ENCODE measurements around the gene PSG3.
"Not testable (repeated sequence)": the region's sequence is repeated elsewhere in the genome, so short reads cannot be mapped to it uniquely, and the experiment has no call there.

Gene PSG3

DNA sequence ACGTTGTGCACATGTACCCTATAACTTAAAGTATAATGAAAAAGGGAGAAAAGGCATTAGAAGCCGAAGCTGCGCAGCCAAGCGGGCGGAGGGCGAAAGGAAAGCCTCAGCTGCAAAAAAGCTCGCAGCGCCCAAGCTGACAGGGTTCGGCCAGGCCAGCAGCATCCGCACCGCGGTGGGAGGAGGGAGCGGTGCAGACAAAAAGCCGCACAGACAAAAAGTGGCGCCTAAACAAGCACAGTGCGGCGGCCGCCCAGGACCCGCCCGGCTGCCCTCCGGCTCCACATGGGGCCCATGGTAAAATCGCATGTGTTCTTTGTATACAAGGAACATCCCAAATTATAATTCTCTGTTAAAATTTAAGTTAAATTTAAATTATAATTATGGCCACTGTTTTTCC, 42.4 kb downstream of the PSG3 start:
- no peak for DNase-seq (ENCODE audit: low read depth, low spot score)
- no peak overlapping the region for H3K27ac ChIP-seq

DNA sequence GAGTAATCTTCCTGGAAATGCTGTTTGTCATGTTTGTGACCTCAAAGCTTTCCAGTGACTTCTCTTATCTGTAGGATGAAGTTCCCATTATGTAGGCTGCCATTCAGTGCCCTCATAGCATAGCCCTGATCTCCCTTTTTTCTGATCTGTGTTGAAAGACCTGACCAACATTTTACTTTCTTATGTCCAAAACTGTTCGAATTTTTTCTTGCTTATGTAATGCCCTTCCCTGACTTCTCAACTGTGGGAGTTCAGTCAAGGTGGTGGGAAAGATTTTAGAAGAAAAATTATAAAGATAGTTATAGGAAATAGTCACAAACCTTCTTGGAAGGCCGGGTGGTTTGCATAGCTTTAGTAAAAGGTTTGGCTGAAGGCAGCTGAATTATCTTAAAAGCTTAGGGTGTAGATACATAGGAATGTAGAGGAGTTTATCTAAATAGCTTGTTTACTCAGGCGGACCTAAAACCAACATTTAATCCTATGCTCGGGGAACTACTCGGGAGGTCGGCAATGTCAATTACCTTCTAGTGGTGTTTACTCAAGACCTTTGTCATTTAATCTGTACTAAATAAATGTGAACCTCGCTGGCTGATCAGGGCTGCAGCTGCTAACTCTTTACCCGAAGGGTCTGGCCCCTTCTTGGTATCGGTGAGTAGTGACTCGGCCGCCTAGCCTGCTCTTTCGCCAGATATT, 44.3 kb downstream of the PSG3 start:
- DNase-seq (ENCODE audit: low read depth, low spot score): no peak
- no peak overlapping the region for H3K27ac ChIP-seq

DNA sequence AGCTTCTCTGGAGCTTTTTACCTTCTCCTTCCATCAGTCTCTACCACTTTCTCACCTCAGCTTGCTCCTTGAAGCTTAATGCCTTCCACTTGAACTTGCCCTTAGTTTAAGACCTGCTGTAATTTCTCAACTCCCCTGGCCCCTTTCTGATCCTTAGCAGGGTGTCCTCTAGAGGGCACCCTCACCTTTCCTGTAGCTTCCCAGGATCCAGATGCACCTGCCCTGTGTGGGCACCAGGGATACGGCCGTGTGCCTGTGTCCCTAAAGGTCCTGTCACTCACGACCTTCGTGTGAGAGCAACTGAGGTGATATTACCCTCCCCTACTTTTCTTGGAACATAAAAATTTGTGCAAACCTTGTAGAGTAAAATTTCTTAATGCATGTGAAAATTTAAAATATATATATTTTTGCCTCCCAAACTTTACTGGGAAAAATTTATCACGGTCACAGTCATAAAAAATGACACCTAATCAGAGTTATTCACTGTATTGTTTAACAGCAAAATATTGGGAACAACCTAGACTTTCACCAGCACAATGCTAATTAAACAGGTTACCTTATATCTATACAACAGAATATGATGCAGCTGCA, 46.4 kb downstream of the PSG3 start:
- peak; percentile 8 for DNase-seq (ENCODE audit: low read depth, low spot score)
- no peak overlapping the region for H3K27ac ChIP-seq

DNA sequence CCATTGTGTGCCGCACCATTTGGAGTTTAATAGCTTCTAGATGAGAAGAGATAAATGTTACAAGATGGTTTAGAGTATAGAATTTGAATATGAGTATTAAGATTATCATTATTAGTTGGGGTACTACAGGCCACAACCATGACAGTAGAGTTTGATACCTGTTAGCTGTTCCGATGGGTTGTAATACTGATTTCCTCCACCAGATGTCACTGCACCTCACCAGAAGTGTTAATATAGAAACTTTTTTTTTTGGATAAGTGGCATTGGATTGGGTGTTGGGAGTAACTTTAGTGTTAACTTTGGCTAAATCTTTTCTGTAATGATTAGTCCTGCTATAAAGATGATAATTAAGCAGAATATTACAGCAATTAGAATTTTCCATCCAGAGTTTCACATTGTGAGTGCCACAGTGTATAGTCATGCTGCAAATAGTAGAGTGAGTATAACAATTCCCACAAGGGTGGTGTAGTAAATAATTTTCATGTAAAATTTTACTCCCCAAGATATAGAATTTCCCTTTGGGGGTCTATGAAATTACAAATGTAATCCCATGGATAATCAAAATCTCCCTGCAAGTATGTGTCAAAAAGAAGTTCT, 56.3 kb downstream of the PSG3 start:
- no peak overlapping the region for H3K27ac ChIP-seq
- DNase-seq (ENCODE audit: low read depth, low spot score): no peak

DNA sequence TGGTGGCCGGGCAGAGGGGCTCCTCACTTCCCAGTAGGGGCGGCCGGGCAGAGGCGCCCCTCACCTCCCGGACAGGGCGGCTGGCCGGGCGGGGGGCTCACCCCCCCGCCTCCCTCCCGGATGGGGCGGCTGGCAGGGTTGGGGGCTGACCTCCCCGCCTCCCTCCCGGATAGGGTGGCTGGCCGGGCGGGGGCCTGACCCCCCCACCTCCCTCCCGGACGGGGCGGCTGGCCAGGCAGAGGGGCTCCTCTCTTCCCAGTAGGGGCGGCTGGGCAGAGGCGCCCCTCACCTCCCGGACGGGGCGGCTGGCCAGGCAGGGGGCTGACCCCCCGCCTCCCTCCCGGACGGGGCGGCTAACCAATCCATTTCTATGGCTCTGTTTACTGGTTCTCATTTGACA, 64.0 kb downstream of the PSG3 start:
- DNase-seq (ENCODE audit: low read depth, low spot score): not testable (repeated sequence)

DNA sequence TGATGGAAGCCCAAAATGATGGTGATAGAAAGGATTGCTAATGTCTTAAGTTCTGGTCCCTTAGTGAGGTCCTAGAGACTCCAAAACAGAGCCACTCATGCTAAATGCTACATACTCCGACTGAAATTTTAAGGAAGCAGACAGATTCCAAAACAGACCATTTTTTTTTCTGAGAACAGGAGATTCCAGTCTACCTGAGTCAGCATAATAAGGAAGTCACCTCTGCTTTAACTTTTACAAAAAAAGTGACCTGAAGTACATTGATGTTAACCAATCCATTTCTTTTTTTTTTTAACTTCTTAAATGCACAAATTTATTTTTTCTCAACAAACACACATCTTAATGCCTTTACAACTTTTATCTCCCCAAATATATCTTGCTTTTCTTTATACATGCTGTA, 65.7 kb downstream of the PSG3 start:
- DNase-seq (ENCODE audit: low read depth, low spot score); H3K27ac ChIP-seq: not testable (repeated sequence)

More for the DNA sequence above, 64.0 kb downstream of the PSG3 start:
- H3K27ac ChIP-seq: not testable (repeated sequence)
